HEK293 (cell line): Measurements from ENCODE around the gene AHRR.

Experiments used
- GFI1B ChIP-seq: fragments of 450-650 bp; formaldehyde crosslinking; IDR thresholded peaks from 2 replicates; pipeline ENCODE4 v1.5.1; 2016; ENCODE audit warnings: missing biosample characterization, missing genetic modification characterization
- YY1 ChIP-seq: fragments of 450-650 bp; formaldehyde crosslinking; IDR thresholded peaks from 2 replicates; pipeline ENCODE4 v1.5.1; 2018; ENCODE audit warnings: missing biosample characterization, missing genetic modification characterization
- ZBTB1 ChIP-seq: fragments of 450-650 bp; formaldehyde crosslinking; IDR thresholded peaks from 2 replicates; pipeline ENCODE4 v1.5.1; 2016; ENCODE audit warnings: missing biosample characterization, missing genetic modification characterization
- ZFP69B ChIP-seq: fragments of 450-650 bp; formaldehyde crosslinking; IDR thresholded peaks from 2 replicates; pipeline ENCODE4 v1.5.1; 2016; ENCODE audit warnings: missing biosample characterization, missing genetic modification characterization
- ZNF10 ChIP-seq: fragments of 450-650 bp; formaldehyde crosslinking; IDR thresholded peaks from 2 replicates; pipeline ENCODE4 v1.5.1; 2017; ENCODE audit warnings: missing biosample characterization, missing genetic modification characterization
- ZNF394 ChIP-seq: fragments of 450-650 bp; formaldehyde crosslinking; IDR thresholded peaks from 2 replicates; pipeline ENCODE4 v1.5.1; 2016; ENCODE audit warnings: missing biosample characterization, missing genetic modification characterization, mild to moderate bottlenecking, moderate library complexity, borderline replicate concordance
- ZNF416 ChIP-seq: fragments of 450-650 bp; formaldehyde crosslinking; IDR thresholded peaks from 2 replicates; pipeline ENCODE4 v1.5.1; 2016; ENCODE audit warnings: missing biosample characterization, missing genetic modification characterization
- ZNF660 ChIP-seq: fragments of 450-650 bp; IDR thresholded peaks from 2 replicates; pipeline ENCODE4 v1.5.1; 2018; ENCODE audit warnings: missing biosample characterization, mild to moderate bottlenecking, missing genetic modification characterization
- TF ChIP-seq, protein P1 (sequence below): fragments of 450-650 bp; formaldehyde crosslinking; IDR thresholded peaks from 2 replicates; pipeline ENCODE4 v1.5.1; 2016; ENCODE audit warnings: missing biosample characterization, missing genetic modification characterization
- TF ChIP-seq, protein P2 (sequence below): fragments of 450-650 bp; formaldehyde crosslinking; IDR thresholded peaks from 2 replicates; pipeline ENCODE4 v1.5.1; 2016; ENCODE audit warnings: missing biosample characterization, missing genetic modification characterization

DNA sequence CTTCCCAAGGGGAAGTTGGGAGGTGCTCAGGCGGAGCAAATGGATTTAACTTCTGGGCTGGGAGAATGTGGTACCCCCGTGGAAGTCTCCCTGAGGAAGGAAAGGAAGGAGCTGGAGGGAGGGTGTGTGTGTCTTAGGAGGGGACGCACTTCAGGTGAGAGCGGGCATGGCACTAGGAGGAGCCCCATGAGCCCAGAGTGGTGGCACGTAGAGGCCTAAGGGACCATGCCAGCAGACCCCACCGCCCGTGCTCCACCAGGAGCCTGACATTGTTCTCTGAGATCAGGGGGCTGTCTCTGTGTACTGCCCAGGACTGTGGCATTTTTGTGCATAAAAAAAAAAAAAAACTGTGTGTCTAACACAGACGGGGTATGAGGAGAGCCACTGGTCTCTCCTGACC lies 18.5 kb upstream of the AHRR start:
- TF ChIP-seq ZNF660 (tag by site-specific recombination) (no peak), YY1 (tag by site-specific recombination) (no peak), ZBTB1 (no peak), ZNF10 (no peak), ZNF394 (tag by site-specific recombination) (no peak), ZFP69B (tag by site-specific recombination) (no peak), GFI1B (tag by site-specific recombination) (no peak), ZNF416 (tag by site-specific recombination) (no peak)
- TF ChIP-seq, protein P1, sequence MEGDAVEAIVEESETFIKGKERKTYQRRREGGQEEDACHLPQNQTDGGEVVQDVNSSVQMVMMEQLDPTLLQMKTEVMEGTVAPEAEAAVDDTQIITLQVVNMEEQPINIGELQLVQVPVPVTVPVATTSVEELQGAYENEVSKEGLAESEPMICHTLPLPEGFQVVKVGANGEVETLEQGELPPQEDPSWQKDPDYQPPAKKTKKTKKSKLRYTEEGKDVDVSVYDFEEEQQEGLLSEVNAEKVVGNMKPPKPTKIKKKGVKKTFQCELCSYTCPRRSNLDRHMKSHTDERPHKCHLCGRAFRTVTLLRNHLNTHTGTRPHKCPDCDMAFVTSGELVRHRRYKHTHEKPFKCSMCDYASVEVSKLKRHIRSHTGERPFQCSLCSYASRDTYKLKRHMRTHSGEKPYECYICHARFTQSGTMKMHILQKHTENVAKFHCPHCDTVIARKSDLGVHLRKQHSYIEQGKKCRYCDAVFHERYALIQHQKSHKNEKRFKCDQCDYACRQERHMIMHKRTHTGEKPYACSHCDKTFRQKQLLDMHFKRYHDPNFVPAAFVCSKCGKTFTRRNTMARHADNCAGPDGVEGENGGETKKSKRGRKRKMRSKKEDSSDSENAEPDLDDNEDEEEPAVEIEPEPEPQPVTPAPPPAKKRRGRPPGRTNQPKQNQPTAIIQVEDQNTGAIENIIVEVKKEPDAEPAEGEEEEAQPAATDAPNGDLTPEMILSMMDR (tag by site-specific recombination) = no peak
- TF ChIP-seq, protein P2, sequence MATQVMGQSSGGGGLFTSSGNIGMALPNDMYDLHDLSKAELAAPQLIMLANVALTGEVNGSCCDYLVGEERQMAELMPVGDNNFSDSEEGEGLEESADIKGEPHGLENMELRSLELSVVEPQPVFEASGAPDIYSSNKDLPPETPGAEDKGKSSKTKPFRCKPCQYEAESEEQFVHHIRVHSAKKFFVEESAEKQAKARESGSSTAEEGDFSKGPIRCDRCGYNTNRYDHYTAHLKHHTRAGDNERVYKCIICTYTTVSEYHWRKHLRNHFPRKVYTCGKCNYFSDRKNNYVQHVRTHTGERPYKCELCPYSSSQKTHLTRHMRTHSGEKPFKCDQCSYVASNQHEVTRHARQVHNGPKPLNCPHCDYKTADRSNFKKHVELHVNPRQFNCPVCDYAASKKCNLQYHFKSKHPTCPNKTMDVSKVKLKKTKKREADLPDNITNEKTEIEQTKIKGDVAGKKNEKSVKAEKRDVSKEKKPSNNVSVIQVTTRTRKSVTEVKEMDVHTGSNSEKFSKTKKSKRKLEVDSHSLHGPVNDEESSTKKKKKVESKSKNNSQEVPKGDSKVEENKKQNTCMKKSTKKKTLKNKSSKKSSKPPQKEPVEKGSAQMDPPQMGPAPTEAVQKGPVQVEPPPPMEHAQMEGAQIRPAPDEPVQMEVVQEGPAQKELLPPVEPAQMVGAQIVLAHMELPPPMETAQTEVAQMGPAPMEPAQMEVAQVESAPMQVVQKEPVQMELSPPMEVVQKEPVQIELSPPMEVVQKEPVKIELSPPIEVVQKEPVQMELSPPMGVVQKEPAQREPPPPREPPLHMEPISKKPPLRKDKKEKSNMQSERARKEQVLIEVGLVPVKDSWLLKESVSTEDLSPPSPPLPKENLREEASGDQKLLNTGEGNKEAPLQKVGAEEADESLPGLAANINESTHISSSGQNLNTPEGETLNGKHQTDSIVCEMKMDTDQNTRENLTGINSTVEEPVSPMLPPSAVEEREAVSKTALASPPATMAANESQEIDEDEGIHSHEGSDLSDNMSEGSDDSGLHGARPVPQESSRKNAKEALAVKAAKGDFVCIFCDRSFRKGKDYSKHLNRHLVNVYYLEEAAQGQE = no peak
